GM21367 (cell line): ENCODE results near the gene ULK4.
"Not testable (repeated sequence)": the region's sequence is repeated elsewhere in the genome, so short reads cannot be mapped to it uniquely, and the experiment has no call there.

ENCODE experiments used
- ATAC-seq: cut with Tn5 transposase; IDR thresholded peaks from one replicate; pipeline ENCODE4 v1.9.1; 2021; ENCODE audit not compliant: unreplicated experiment

ULK4 gene

GRCh38 chr3:41508063-41508696 is 453.7 kb downstream of the ULK4 start:
- ATAC-seq, result no peak

- no peak for ATAC-seq
Measured at GRCh38 chr3:41507336-41508062, 454.4 kb downstream of the ULK4 start.

DNA sequence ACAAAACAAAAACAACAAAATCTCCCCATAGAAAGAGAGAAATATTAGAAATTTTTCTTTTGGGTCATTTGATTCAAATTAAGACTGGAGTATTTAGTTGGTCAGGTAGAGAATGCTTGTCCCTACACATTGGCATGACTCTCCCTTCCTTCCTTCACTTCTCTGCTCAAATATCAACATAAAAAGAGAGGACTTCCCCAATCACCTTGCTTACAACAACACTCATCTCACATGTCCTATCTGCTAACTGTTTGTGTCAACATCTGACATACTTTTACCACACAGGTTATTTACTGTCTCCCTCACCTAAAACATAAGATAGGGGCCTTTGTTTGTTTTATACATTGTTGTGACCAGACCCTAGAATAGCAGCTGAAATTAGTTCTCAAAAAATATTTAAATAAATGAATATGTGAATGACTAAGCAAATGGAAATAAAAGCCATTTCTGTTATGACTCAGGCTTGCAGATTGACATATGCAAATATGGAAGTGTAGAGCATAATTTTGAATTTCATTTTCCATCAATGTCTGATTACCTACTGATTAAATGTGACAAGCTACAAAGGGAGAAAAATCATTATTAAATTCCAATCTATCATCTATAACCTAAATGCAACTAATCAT is 457.8 kb downstream of the ULK4 start:
- ATAC-seq, result no peak

DNA sequence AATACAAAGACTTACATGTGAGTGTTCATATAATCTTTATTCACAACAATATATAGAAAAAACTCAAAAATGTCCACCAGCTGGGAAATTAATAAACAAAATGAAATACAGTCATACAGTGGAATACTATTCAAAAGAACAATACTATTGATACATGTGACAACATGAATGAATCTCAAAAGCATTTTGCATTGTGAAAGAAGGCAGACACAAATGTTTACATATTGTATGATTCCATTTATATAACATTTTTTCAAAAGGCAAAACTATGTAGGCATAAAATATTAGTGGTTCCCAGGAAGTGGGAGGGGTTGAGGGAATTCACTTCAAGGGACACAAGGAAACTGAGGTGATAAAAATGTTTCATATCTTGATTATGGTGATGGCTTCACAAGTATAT is 459.4 kb downstream of the ULK4 start:
- ATAC-seq, result no peak

- ATAC-seq, result no peak
Measured at GRCh38 chr3:41502023-41502422, 459.9 kb downstream of the ULK4 start.

DNA sequence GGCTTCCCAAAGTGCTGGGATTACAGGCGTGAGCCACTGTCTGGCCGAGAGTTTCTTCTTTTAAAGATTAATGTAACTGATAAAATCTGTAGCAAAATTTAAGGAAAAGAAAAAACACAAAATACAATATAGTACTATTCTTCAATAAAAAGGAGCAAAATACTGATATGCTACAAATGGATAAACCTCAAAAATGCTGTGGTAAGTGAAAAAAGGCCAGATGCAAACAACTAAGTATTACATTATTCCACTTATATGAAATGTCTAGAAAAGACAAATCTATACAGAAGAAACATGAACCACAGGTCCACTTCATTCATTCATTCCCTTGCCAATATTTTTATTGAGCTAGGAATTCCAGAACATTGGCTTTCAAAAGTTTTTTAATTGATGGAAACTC is 463.1 kb downstream of the ULK4 start:
- no peak for ATAC-seq

DNA sequence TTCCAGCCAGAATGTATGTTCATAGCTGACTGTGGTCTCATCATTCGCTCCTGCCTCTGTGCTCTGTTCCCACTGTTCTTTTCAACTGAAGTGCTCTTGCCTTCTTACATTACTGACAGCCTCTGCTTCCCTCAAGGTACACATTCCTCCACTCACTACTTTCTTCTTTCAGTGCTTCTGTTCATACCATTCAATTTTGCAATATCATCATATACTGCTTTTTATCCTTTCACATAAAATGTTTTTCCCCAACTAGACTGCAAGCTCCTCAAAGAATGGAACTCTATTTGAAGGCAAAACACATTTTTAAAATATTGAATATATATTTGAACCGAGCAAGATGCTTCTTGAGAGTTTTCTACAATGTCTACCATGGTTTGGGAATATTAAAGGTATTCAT is 471.5 kb downstream of the ULK4 start:
- ATAC-seq, result no peak

DNA sequence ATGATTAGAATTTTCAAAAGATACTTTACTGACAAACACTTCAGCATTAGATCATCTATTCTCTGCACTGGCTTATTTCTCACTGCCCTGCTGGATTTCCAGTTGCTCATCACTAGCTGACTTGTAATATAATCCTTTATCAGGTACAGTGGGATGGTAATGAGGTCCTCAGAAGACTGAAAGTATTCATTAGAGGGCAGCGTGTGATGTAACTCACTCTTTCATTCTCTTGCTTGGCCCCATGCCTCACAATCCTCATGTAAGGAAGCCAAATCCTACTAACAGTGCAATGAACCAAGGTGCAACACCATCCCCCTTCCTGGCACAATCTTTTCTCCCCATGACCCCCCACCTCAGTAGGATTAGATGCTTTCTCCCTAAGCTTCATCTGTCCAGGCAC is 472.7 kb downstream of the ULK4 start:
- no peak for ATAC-seq

DNA sequence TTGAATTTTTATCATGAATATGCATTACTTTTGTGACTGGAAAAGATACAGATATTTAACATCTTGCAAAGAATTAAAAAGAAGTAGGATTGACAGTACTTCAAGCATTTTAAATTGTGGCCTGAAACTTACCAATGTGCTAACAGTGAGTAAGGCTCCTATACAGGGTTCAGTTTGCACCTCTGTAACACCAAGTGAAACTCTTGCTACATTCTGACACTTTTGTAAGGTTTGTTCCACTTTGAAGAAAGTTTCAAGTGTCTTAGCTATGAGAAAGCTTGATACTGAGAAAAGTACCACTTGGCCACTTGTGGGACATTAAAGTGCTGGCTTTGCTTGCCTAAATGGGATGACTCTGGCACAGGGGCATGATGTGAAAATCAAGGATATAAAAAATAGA is 473.4 kb downstream of the ULK4 start:
- ATAC-seq, result no peak

- no peak for ATAC-seq
Measured at GRCh38 chr3:41485484-41485883, 476.4 kb downstream of the ULK4 start.

- ATAC-seq, result no peak
Measured at GRCh38 chr3:41482134-41482533, 479.8 kb downstream of the ULK4 start.

DNA sequence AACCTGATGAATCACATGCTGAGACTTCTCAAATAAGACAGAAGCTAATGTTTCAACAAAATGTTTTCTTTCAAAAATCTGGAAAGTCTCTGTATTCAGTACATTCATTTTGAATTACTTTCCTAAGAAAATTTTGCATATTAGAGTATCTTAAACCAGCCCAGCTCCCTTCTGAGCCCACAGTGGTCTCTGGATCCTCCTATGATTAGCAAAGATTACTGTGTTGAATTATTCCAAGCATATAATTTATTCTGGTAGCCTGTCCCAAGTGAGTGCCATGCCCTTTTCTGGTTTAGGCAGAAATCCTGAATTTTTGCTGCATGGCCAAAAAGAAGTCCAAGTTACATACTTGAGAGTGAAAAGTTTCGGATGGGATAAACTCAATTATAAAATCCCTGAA is 483.6 kb downstream of the ULK4 start:
- ATAC-seq, result no peak

GRCh38 chr3:41477399-41478014 is 484.4 kb downstream of the ULK4 start:
- no peak for ATAC-seq

DNA sequence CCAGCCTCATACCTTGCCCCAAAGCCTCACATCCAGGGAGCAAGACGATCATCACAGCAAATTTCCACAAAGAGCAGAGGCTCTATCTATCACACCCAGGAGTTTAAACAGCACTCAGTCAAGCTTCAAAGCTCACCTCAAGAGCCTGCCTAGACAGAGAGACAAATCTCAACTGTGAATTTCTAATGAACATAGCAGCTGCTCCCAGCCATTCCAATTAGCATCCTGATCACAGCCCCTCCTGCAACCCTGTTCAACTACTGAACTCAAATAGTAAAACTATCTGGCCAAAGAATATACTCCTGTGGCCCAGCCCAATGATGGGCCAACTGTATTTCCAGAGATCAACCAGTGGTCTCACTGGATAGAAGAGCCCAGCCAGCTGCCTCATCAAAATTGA is 492.8 kb downstream of the ULK4 start:
- ATAC-seq, result no peak

DNA sequence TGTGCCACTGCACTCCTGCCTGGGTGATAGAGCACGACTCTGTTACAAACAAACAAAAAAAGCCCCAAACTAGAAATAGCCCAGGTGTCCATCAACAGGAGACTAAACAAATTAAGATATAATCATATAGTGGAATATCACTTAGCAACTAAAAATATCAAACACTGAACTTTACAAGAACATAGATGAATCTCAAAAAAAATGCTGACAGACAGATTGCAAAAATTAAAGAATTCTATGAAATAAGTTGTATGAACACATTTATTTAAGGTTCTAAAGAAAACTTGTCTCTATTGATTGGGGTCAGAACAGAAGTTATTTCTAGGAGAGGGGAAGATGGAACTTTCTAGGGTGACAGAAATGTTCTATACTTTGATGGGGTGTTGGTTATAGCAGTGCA is 494.4 kb downstream of the ULK4 start:
- ATAC-seq, result no peak

DNA sequence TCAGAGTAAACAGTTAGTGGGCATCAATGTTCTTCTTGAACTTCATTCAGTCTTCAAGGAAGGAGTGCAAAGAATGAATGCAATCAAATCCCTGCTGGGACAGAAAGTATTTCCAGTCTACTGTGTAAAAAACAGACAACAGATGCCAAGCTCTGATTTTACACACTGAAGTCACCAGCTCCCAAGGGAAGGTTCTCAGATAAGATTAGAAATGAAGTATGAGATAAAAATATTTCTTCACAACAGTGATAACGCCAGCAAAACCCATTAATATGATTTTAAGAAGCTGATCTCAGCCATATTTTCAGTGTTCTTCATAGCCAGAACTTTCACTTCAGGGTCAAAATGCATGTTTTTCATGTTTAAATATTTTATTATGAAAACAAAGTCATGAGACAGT is 497.0 kb downstream of the ULK4 start:
- no peak for ATAC-seq

DNA sequence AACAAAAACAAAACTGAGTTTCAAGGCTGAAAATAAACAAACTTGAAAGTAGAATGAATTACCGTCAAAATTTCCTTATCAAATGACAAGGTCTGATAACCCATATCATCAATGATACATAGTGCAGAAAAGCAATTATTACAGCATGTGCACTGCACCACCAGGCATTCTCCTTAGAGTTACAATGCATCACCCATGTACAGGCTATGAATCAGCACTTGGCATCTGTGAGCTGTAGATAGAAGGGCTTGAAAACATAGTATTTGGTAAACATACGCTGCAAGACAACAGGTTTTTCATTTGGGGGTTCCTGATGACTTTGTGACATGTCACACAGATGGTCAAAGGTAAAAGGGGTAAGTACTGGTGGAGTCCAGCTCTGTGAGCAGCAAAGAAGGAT is 497.5 kb downstream of the ULK4 start:
- no peak for ATAC-seq

DNA sequence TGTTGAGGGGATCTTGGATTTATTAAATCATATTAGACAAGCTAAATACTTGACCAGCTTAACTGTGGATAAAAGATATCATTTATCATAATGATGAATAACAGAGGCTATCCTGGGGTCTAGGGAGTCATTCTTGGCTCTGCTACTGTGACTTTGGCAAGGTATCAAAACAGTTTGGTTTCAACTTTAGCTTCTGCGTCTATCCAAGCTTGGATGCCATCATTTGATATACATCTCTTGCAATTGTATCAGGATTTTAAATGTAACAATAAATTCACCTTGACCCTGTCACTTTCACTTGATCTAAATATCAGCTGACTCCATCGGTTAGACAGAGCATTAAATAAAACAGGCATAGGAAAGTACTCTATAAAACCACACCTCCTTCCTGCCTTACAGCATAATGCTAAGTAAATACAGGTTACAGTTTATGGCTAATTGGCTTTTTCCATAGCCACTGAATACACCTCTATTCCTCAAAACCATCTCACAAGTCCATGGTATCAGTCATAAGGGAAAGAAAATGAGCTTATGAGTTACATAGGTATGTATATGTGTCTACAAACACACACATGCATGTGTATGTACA is 499.7 kb downstream of the ULK4 start:
- ATAC-seq, result no peak

GRCh38 chr3:41460736-41461135 is 501.2 kb downstream of the ULK4 start:
- ATAC-seq, result no peak

DNA sequence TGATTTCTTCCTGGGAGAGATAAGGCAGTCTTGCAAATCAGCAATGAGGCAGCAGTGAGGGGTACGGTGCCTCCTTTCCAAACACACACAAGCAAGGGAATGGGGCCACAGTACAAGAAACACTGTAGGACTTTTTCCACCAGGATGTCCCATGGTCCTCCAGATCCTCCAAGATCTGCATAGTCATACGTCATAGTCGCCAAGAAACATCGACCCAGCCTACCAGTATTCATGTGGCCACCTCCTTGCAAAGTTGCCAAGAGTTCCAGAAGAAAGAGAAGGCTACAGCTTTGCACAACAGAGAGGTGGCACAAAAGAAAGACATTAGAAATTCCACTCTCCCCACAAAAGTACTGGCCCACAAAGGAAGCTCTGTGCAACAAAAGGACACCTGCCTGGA is 504.7 kb downstream of the ULK4 start:
- no peak for ATAC-seq

DNA sequence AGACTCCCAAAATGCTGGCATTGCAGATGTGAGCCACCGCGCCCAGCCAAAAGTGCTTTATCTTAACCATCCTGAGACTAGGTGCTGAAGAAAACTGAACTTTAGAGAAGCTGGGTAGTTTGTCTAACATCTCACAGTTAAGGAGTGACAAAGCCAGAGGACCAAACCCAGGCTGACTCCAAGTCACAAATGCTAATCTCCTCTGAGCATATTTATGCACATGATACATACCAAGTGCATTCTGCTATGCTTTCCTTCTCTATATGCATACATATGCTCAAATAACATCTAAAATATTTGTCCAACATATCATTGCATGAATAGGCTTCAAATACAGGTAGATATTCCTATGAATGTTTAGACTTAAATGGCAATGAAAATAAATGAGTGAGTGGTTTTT is 505.7 kb downstream of the ULK4 start:
- no peak for ATAC-seq

DNA sequence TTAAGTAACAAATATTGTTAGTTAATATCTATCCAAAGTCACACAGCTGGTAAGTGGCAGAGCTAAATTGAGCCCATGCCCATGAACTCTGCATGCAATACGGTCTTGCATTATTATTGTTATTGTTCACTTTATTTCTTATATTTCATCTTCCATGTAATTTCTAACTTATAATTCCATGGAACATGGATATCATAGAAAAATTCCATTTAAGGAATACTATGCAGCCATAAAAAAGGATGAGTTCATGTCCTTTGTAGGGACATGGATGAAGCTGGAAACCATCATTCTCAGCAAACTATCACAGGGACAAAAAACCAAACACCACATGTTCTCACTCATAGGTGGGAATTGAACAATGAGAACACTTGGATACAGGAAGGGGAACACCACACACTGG is 508.3 kb downstream of the ULK4 start:
- ATAC-seq, result not testable (repeated sequence)
